GM12801 (cell line): ENCODE results near the gene AFMID.

Experiments used
- CTCF ChIP-seq: IDR thresholded peaks from one replicate; pipeline ENCODE4 v1.5.1; 2011; ENCODE audit warnings: control low read depth; ENCODE audit not compliant: insufficient read length; ENCODE audit errors: extremely low read depth

Gene AFMID

GRCh38 chr17:78224231-78225087 is 37.3 kb downstream of the AFMID start:
- no peak for TF ChIP-seq CTCF

GRCh38 chr17:78225088-78225865 is 38.1 kb downstream of the AFMID start:
- TF ChIP-seq CTCF, result no peak

- no peak for TF ChIP-seq CTCF
Observed at GRCh38 chr17:78226055-78226758, 39.0 kb downstream of the AFMID start.

- no peak for TF ChIP-seq CTCF
Observed at GRCh38 chr17:78226759-78227454, 39.7 kb downstream of the AFMID start.

- TF ChIP-seq CTCF, result no peak
Observed at GRCh38 chr17:78227455-78227916, 40.3 kb downstream of the AFMID start.

- no peak for TF ChIP-seq CTCF
Observed at GRCh38 chr17:78228176-78228575, 41.0 kb downstream of the AFMID start.
